H1 (cell line): Measurements from ENCODE around the gene PRDM15. TPM values are rescaled to one million over a fixed set of nuclear protein-coding genes. Genes with fewer than 3 reads are reported as not detected.

ENCODE experiments used
- CTCF ChIA-PET: fragments of 300-600 bp; sonication (Branson Sonifier 250); formaldehyde crosslinking; loops from one replicate; lab custom pipeline; 2021; ENCODE audit not compliant: partially characterized antibody; lab: Charles Lee
- POLR2A ChIA-PET: fragments of 300-600 bp; sonication (Branson Sonifier 250); formaldehyde crosslinking; loops from one replicate; lab custom pipeline; 2021; ENCODE audit warnings: inconsistent platforms; ENCODE audit not compliant: partially characterized antibody; lab: Charles Lee
- DNase-seq, 2 experiments: peaks; one replicate each; pipeline versions ENCODE4 v3.0.0 to v3.0.0-alpha.2; 2010 to 2022; ENCODE audit warnings: low spot score in 2 of 2, low read depth in 1 of 2, mixed read lengths in 1 of 2
- FAIRE-seq: peaks from 2 replicates; lab custom pipeline; 2011; peaks lifted over from hg19 to GRCh38; lab: Jason Lieb, UNC
- H2AFZ ChIP-seq: 2 replicates; pipeline ENCODE4 v1.8.1; 2012; ENCODE audit warnings: low read length, inconsistent platforms
- H2AK5ac ChIP-seq: 2 replicates; pipeline ENCODE4 v1.6.1; 2013; ENCODE audit warnings: low read depth, low read length
- H2BK120ac ChIP-seq: replicated peaks from 2 replicates; pipeline ENCODE3; 2013; ENCODE audit warnings: low read depth, low read length, inconsistent platforms
- H2BK12ac ChIP-seq: 2 replicates; pipeline ENCODE4 v1.6.1; 2013; ENCODE audit warnings: low read depth, low read length
- H2BK15ac ChIP-seq: 2 replicates; pipeline ENCODE4 v1.6.1; 2013; ENCODE audit warnings: low read length
- H2BK20ac ChIP-seq: 2 replicates; pipeline ENCODE4 v1.6.1; 2013; ENCODE audit warnings: low read length
- H2BK5ac ChIP-seq: 2 replicates; pipeline ENCODE4 v1.6.1; 2013; ENCODE audit warnings: low read depth, low read length
- H3K14ac ChIP-seq: 2 replicates; pipeline ENCODE4 v1.6.1; 2013; ENCODE audit warnings: inconsistent platforms; ENCODE audit not compliant: insufficient read length
- H3K18ac ChIP-seq: 2 replicates; pipeline ENCODE4 v1.6.1; 2013; ENCODE audit warnings: low read length; ENCODE audit errors: extremely low read depth
- H3K23ac ChIP-seq: 2 replicates; pipeline ENCODE4 v1.6.1; 2013; ENCODE audit warnings: inconsistent platforms; ENCODE audit not compliant: insufficient read length
- H3K23me2 ChIP-seq: 2 replicates; pipeline ENCODE4 v1.6.1; 2013; ENCODE audit warnings: low read depth, low read length
- H3K27ac ChIP-seq: 2 replicates; pipeline ENCODE4 v1.6.1; 2011; ENCODE audit warnings: low read depth, low read length, inconsistent platforms
- H3K27me3 ChIP-seq, 4 experiments: replicated peaks in 1 of 4; 1 replicate in 1 of 4; 2 replicates in 3 of 4; pipeline versions ENCODE4 v1.6.1 to v1.8.1; 2011 to 2013; ENCODE audit warnings: low read length in 3 of 4, mild to moderate bottlenecking in 3 of 4, inconsistent platforms in 2 of 4, mixed read lengths in 2 of 4, moderate library complexity in 1 of 4; ENCODE audit not compliant: control insufficient read depth in 3 of 4, insufficient read depth in 3 of 4; ENCODE audit errors: extremely low read depth in 1 of 4
- H3K36me3 ChIP-seq, 4 experiments: 2 replicates each; pipeline versions ENCODE4 v1.6.1 to v1.8.1; 2011 to 2013; ENCODE audit warnings: mild to moderate bottlenecking in 4 of 4, low read length in 3 of 4, moderate library complexity in 2 of 4, control low read depth in 1 of 4, inconsistent platforms in 1 of 4; ENCODE audit not compliant: insufficient read depth in 4 of 4, control insufficient read depth in 2 of 4
- H3K4ac ChIP-seq: replicated peaks from 2 replicates; pipeline ENCODE3; 2013; ENCODE audit warnings: low read length, low read depth, mixed read lengths, inconsistent platforms; ENCODE audit not compliant: insufficient read length
- H3K4me1 ChIP-seq, 4 experiments: replicated peaks in 1 of 4; 1 replicate in 1 of 4; 2 replicates in 3 of 4; pipeline versions ENCODE4 v1.6.1 to v1.8.1; 2011 to 2013; ENCODE audit warnings: low read length in 3 of 4, inconsistent platforms in 2 of 4, mixed read lengths in 1 of 4; ENCODE audit not compliant: insufficient read depth in 4 of 4, control insufficient read depth in 3 of 4
- H3K4me2 ChIP-seq, 2 experiments: 2 replicates each; pipeline versions ENCODE4 v1.6.1 to v1.8.1; 2011 to 2013; ENCODE audit warnings: low read depth in 2 of 2, low read length in 2 of 2, control low read depth in 1 of 2, inconsistent platforms in 1 of 2, mild to moderate bottlenecking in 1 of 2; ENCODE audit not compliant: insufficient read depth in 1 of 2
- H3K4me3 ChIP-seq, 4 experiments: fragments of 200-600, 300-600 bp in 1 of 4; sonication (generic), shearing (Covaris generic), sonication (Bioruptor Twin) in 1 of 4; 2 replicates each; pipeline versions ENCODE4 v1.5.1 to v1.8.1; 2011 to 2016; ENCODE audit warnings: low read length in 4 of 4, low read depth in 3 of 4, control low read depth in 2 of 4, inconsistent platforms in 2 of 4, mild to moderate bottlenecking in 2 of 4, mixed read lengths in 1 of 4, moderate library complexity in 1 of 4; ENCODE audit not compliant: insufficient read depth in 2 of 4; ENCODE audit errors: extremely low read depth in 1 of 4
- H3K56ac ChIP-seq: replicated peaks from 2 replicates; pipeline ENCODE3; 2013; ENCODE audit warnings: low read depth, mild to moderate bottlenecking, mixed read lengths, low read length, inconsistent platforms; ENCODE audit not compliant: insufficient read length
- H3K79me1 ChIP-seq: 2 replicates; pipeline ENCODE4 v1.6.1; 2013; ENCODE audit warnings: low read depth, low read length, control low read depth
- H3K79me2 ChIP-seq, 2 experiments: 2 replicates each; pipeline versions ENCODE4 v1.6.1 to v1.8.1; 2012 to 2013; ENCODE audit warnings: low read length in 2 of 2, mild to moderate bottlenecking in 2 of 2, inconsistent platforms in 1 of 2; ENCODE audit not compliant: insufficient read depth in 2 of 2, control insufficient read depth in 1 of 2
- H3K9ac ChIP-seq, 4 experiments: replicated peaks in 1 of 4; 1 replicate in 1 of 4; 2 replicates in 3 of 4; pipeline versions ENCODE4 v1.6.1 to v1.8.1; 2011 to 2013; ENCODE audit warnings: low read depth in 3 of 4, low read length in 3 of 4, control low read depth in 2 of 4, mild to moderate bottlenecking in 2 of 4, moderate library complexity in 2 of 4, inconsistent platforms in 1 of 4; ENCODE audit errors: extremely low read depth in 1 of 4
- H3K9me3 ChIP-seq, 2 experiments: 2 replicates each; pipeline versions ENCODE4 v1.6.1 to v1.8.1; 2012 to 2013; ENCODE audit warnings: mild to moderate bottlenecking in 2 of 2, moderate library complexity in 2 of 2, control low read depth in 1 of 2, inconsistent platforms in 1 of 2, low read depth in 1 of 2, low read length in 1 of 2, mixed read lengths in 1 of 2; ENCODE audit not compliant: insufficient read depth in 2 of 2
- H4K20me1 ChIP-seq, 2 experiments: replicated peaks in 1 of 2; 2 replicates each; pipeline versions ENCODE3 to v1.8.1; 2011 to 2013; ENCODE audit warnings: inconsistent platforms in 2 of 2, low read length in 2 of 2, mild to moderate bottlenecking in 1 of 2; ENCODE audit not compliant: insufficient read depth in 2 of 2, control insufficient read depth in 1 of 2
- H4K5ac ChIP-seq: 2 replicates; pipeline ENCODE4 v1.6.1; 2013; ENCODE audit warnings: low read length, low read depth, mixed read lengths, inconsistent platforms; ENCODE audit not compliant: insufficient read length
- H4K8ac ChIP-seq: 2 replicates; pipeline ENCODE4 v1.8.0; 2013; ENCODE audit warnings: mild to moderate bottlenecking, moderate library complexity, low read length, inconsistent platforms; ENCODE audit not compliant: insufficient read depth; ENCODE audit errors: extremely low read depth
- H4K91ac ChIP-seq: replicated peaks from 2 replicates; pipeline ENCODE3; 2013; ENCODE audit warnings: low read length, mixed read lengths, inconsistent platforms; ENCODE audit not compliant: insufficient read length
- ATF3 ChIP-seq: IDR thresholded peaks from 2 replicates; pipeline ENCODE4 v1.6.1; 2011; ENCODE audit warnings: low read depth, mild to moderate bottlenecking, low read length; ENCODE audit not compliant: insufficient read depth
- BCL11A ChIP-seq, 2 experiments: IDR thresholded peaks; one replicate each; pipeline ENCODE4 v1.6.1; 2011; ENCODE audit warnings: low read depth in 2 of 2, low read length in 2 of 2, mild to moderate bottlenecking in 2 of 2
- CEBPB ChIP-seq: IDR thresholded peaks from 2 replicates; pipeline ENCODE4 v1.6.1; 2012; ENCODE audit warnings: low read depth, low read length
- CREB1 ChIP-seq: IDR thresholded peaks from 2 replicates; pipeline ENCODE4 v1.6.1; 2012; ENCODE audit warnings: inconsistent platforms
- CTCF ChIP-seq, 3 experiments: IDR thresholded peaks; 1 replicate in 2 of 3; 2 replicates in 1 of 3; pipeline versions ENCODE4 v1.5.1 to v1.6.1; 2011; ENCODE audit warnings: low read length in 3 of 3, mild to moderate bottlenecking in 3 of 3, inconsistent platforms in 2 of 3, low read depth in 1 of 3, moderate library complexity in 1 of 3; ENCODE audit not compliant: insufficient read depth in 1 of 3; ENCODE audit errors: control extremely low read depth in 1 of 3
- GABPA ChIP-seq: IDR thresholded peaks from 2 replicates; pipeline ENCODE4 v1.6.1; 2011; ENCODE audit warnings: mild to moderate bottlenecking, low read length, moderate library complexity, borderline replicate concordance; ENCODE audit not compliant: insufficient read depth
- JUN ChIP-seq: IDR thresholded peaks from 2 replicates; pipeline ENCODE4 v1.6.1; 2011; ENCODE audit warnings: low read depth, mild to moderate bottlenecking, improper control_type of control experiment, low read length
- KDM5A ChIP-seq: fragments of 200-600 bp; IDR thresholded peaks from 2 replicates; pipeline ENCODE4 v1.7.1; 2012; ENCODE audit warnings: mild to moderate bottlenecking, low read length, inconsistent platforms, mixed read lengths
- SP1 ChIP-seq: IDR thresholded peaks from 2 replicates; pipeline ENCODE4 v1.6.1; 2011; ENCODE audit warnings: low read depth, low read length
- WGBS, 2 experiments: shearing (Covaris generic) in 1 of 2; methylation state at CpG; one replicate each; pipeline versions ENCODE4 v1.1.6 to v1.1.7; 2013 to 2015; ENCODE audit warnings: low lambda C conversion rate in 2 of 2, mixed read lengths in 2 of 2, inconsistent platforms in 1 of 2, low coverage in 1 of 2, missing lambda C conversion rate in 1 of 2; ENCODE audit not compliant: insufficient replicate concordance in 2 of 2, insufficient coverage in 1 of 2, insufficient read length in 1 of 2; ENCODE audit errors: extremely low coverage in 1 of 2, missing lambda C conversion rate in 1 of 2; 5-methylcytosine and 5-hydroxymethylcytosine counted together
- polyA plus RNA-seq, 7 experiments: library from polyadenylated mRNA; depleted of rRNA in 3 of 7; stranded (reverse) in 5 of 7; unstranded in 2 of 7; fragments of >200 nt in 5 of 7; fragments of 200-250 nt in 2 of 7; gene quantifications; 1 replicate in 5 of 7; 2 replicates in 1 of 7; 4 replicates in 1 of 7; pipeline versions ENCODE4 v1.2.1 to v1.2.3, GENCODE V29; 2011 to 2013; ENCODE audit warnings: missing spikeins in 2 of 7, mixed read lengths in 2 of 7
- total RNA-seq: library from RNA; stranded (reverse); fragmentation: NEBNext Ultra II Directional; extraction: Animal tissue kit (Norgen Biotek cat#: 25700); gene quantifications from 2 replicates; pipeline ENCODE4 v1.2.1, GENCODE V29; 2021

PRDM15 gene
- total and polyA plus RNA-seq, 2 of the 8 experiments (the other 6 are each of a cell fraction or from before 2014, with no cell fraction given), result 9.7 to 10.5 TPM

GRCh38 chr21:41928621-41929220 lies 49.6 kb upstream of the PRDM15 start:
- H3K4me3 ChIP-seq, result no peak overlapping the region
- no peak overlapping the region for H3K14ac ChIP-seq
- H3K9ac ChIP-seq, result no peak overlapping the region
- H3K27me3 ChIP-seq, result no peaks in the 10 kb centered on the region
- H2BK20ac ChIP-seq, result no peak overlapping the region
- H2AFZ ChIP-seq, result no peak overlapping the region
- H3K4ac ChIP-seq, result no peak overlapping the region
- no peak overlapping the region for H3K27ac ChIP-seq
- no peaks in the 10 kb centered on the region for H3K9me3 ChIP-seq
- no peak overlapping the region for H3K4me2 ChIP-seq
- no peak overlapping the region for H2BK120ac ChIP-seq
- H3K23me2 ChIP-seq, result no peaks in the 10 kb centered on the region
- DNase-seq, result no peak
- H3K18ac ChIP-seq, result no peak overlapping the region
- no peaks in the 10 kb centered on the region for H4K20me1 ChIP-seq
- FAIRE-seq, result no peak
- H3K36me3 ChIP-seq, result no peaks in the 10 kb centered on the region
- peaks cover 6 to 22% (median 12%) of the 10 kb centered on the region in 4 experiments for H3K4me1 ChIP-seq
- H3K23ac ChIP-seq, result no peak overlapping the region
- 0 out of 2 replicates have a peak overlapping the region, but pooled peaks have one; percentile 17 for H2BK12ac ChIP-seq
- H2AK5ac ChIP-seq, result no peak overlapping the region
- H2BK15ac ChIP-seq, result no peak overlapping the region
- H3K79me1 ChIP-seq, result no peaks in the 10 kb centered on the region; the same call in 1 of the 2 replicates
- no peak overlapping the region for H4K91ac ChIP-seq
- H2BK5ac ChIP-seq, result no peak overlapping the region
- WGBS, 2 experiments, result 80% methylated on average over 10 of the region's 10 CpGs; no CpG with 5 or more reads in 1 of the 2 experiments
- CTCF ChIA-PET, result interaction anchor here (0.5 to 1.2 kb wide), 5 partner anchors 17 to 795 kb away, joined by 3 to 5 read pairs (median 4); no protein-coding TSS in a partner anchor
- H3K79me2 ChIP-seq, result no peaks in the 10 kb centered on the region
- H4K5ac ChIP-seq, result no peak overlapping the region
- POLR2A ChIA-PET, result interaction anchor here (0.6 to 1.2 kb wide), 2 partner anchors 12 to 16 kb away, joined by 3 read pairs; no protein-coding TSS in a partner anchor
- no peak overlapping the region for H4K8ac ChIP-seq
- no peak overlapping the region for H3K56ac ChIP-seq
- TF ChIP-seq GABPA, result no peak
- no peak for TF ChIP-seq ATF3
- TF ChIP-seq JUN, result no peak
- TF ChIP-seq SP1, result no peak
- no peak for TF ChIP-seq CEBPB
- TF ChIP-seq CTCF (IDR thresholded peaks at IDR 0.05; ENCODE audit: control extremely low read depth in 1 of 3, insufficient read depth in 1 of 3, low read depth in 1 of 3, low read length in 3 of 3), result no peak
- TF ChIP-seq CREB1, result no peak
- no peak for TF ChIP-seq BCL11A (IDR thresholded peaks at IDR 0.05; ENCODE audit: low read depth in 2 of 2, low read length in 2 of 2)
- TF ChIP-seq KDM5A, result no peak
